ENCODE results near the gene CCR3.

DNA sequence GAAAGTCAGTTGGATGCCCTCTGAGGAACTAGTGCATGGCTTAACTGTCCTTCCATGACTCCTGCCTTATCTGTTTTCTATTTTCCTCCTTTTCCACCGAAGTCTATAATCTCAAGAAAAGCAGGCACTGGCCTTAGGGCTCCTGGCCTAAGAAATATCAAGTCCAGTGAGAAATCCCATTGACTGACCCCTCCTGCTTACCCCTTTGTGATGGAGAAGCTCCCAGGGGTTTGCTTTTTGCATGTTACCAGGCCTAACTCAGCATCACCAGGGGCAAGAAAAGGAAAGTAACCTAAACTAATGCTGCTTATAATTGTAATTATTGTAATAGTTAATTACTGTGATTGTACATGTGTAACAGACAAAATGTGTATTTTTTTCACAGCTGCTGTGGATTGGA, 21.7 kb downstream of the CCR3 start:
- TF ChIP-seq YY1 (IDR thresholded peaks at IDR 0.05; ENCODE audit: insufficient read depth, insufficient read length) (no peak), ZNF274 (IDR thresholded peaks at IDR 0.05; ENCODE audit: low read depth, low read length) (no peak), SUZ12 (IDR thresholded peaks at IDR 0.05; ENCODE audit: extremely low read depth, insufficient read depth, insufficient read length) (no peak)

Data from NT2/D1 (cell line).